ENCODE data around the gene MITF.
"Not testable (repeated sequence)": the region's sequence is repeated elsewhere in the genome, so short reads cannot be mapped to it uniquely, and the experiment has no call there.

Gene MITF

GRCh38 chr3:69906351-69906966, 167.2 kb downstream of the MITF start:
- no peak overlapping the region for H3K4me3 Mint-ChIP-seq
- no peaks in the 10 kb centered on the region for H3K9me3 Mint-ChIP-seq
- H3K4me1 Mint-ChIP-seq: no peaks in the 10 kb centered on the region
- H3K36me3 Mint-ChIP-seq: no peaks in the 10 kb centered on the region
- H3K27ac Mint-ChIP-seq: no peak overlapping the region
- peaks cover 6% of the 10 kb centered on the region for H3K27me3 Mint-ChIP-seq

DNA sequence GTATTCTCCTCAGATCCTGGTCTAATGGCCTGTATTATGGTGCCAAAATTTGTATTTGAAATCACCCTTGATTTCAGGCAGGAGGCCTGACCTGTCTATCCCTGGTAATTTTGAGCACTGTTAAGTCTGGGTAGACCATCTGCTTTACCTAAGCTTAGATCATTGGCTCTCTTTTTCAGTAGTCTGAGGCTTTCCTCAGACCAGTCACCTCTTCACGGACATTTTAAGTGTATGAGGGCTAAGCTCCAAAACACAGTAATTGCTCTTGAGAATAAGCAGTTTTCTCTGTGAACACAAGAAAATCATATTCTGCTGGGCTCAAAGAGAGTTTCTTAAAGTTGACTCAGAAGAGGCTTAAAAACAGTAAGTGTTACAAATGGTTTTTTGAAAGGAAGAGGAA, 168.3 kb downstream of the MITF start:
- peaks cover 3% of the 10 kb centered on the region for H3K27me3 Mint-ChIP-seq
- H3K4me3 Mint-ChIP-seq: no peak overlapping the region
- H3K9me3 Mint-ChIP-seq: peaks cover 5% of the 10 kb centered on the region
- no peaks in the 10 kb centered on the region for H3K36me3 Mint-ChIP-seq
- no peak overlapping the region for H3K27ac Mint-ChIP-seq
- H3K4me1 Mint-ChIP-seq: no peaks in the 10 kb centered on the region

- not testable (repeated sequence) for H3K27me3 Mint-ChIP-seq, H3K9me3 Mint-ChIP-seq, H3K27ac Mint-ChIP-seq, H3K4me1 Mint-ChIP-seq, H3K36me3 Mint-ChIP-seq, H3K4me3 Mint-ChIP-seq
Measured at GRCh38 chr3:69909859-69910258, 170.6 kb downstream of the MITF start.

DNA sequence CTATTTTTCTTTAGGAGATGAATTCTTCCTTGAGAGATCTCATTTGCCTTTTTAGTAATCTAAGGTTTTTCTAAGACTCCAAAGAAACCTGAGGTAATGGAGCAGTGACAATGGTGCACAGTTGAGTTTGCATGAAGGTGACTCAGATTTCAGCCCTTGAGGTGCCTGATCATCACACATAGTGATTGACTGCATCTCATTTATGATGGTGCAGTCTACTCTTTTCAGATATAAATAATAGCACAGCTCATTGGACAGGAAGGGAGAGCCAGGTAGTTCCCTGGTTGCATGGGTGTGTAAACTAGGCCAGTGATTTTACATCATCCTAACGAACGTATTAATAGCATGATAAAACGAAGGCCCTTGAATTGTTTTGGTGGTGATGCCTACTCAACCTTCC, 174.2 kb downstream of the MITF start:
- no peaks in the 10 kb centered on the region for H3K4me1 Mint-ChIP-seq
- H3K9me3 Mint-ChIP-seq: peaks cover 5% of the 10 kb centered on the region
- no peak overlapping the region for H3K27ac Mint-ChIP-seq
- H3K36me3 Mint-ChIP-seq: no peaks in the 10 kb centered on the region
- peaks cover 3% of the 10 kb centered on the region for H3K27me3 Mint-ChIP-seq
- H3K4me3 Mint-ChIP-seq: no peak overlapping the region

GRCh38 chr3:69914395-69914794, 175.1 kb downstream of the MITF start:
- H3K4me1 Mint-ChIP-seq: no peaks in the 10 kb centered on the region
- H3K27me3 Mint-ChIP-seq: peaks cover 3% of the 10 kb centered on the region
- H3K27ac Mint-ChIP-seq: no peak overlapping the region
- H3K9me3 Mint-ChIP-seq: peaks cover 5% of the 10 kb centered on the region
- no peak overlapping the region for H3K4me3 Mint-ChIP-seq
- H3K36me3 Mint-ChIP-seq: no peaks in the 10 kb centered on the region

DNA sequence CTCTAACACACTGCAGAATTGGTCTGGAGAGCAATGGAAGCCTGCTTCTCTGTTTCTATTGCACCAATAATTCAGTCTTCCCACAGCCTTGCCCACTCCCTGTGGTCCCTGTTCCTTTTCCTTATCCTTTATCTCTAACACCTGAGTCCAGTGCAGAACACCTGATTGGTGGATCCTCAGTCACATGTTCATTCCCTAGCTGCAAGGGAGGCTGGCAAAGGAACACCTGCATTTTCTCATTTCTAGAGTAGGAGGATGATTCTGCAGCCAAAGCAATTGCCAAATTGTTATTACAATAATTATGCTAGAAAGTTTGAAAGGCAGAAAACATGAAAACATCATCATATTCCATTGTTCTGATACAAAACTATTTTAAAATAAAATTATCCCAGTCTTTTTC, 176.5 kb downstream of the MITF start:
- peaks cover 5% of the 10 kb centered on the region for H3K9me3 Mint-ChIP-seq
- no peak overlapping the region for H3K27ac Mint-ChIP-seq
- H3K27me3 Mint-ChIP-seq: peaks cover 3% of the 10 kb centered on the region
- H3K4me3 Mint-ChIP-seq: no peak overlapping the region
- no peaks in the 10 kb centered on the region for H3K4me1 Mint-ChIP-seq
- H3K36me3 Mint-ChIP-seq: no peaks in the 10 kb centered on the region

GRCh38 chr3:69920009-69920408, 180.7 kb downstream of the MITF start:
- not testable (repeated sequence) for H3K4me3 Mint-ChIP-seq, H3K9me3 Mint-ChIP-seq, H3K27me3 Mint-ChIP-seq, H3K4me1 Mint-ChIP-seq, H3K36me3 Mint-ChIP-seq, H3K27ac Mint-ChIP-seq

- no peaks in the 10 kb centered on the region for H3K9me3 Mint-ChIP-seq
- no peak overlapping the region for H3K27ac Mint-ChIP-seq
- no peaks in the 10 kb centered on the region for H3K36me3 Mint-ChIP-seq
- no peak overlapping the region for H3K4me3 Mint-ChIP-seq
- H3K4me1 Mint-ChIP-seq: no peaks in the 10 kb centered on the region
- H3K27me3 Mint-ChIP-seq: peaks cover 3% of the 10 kb centered on the region
Measured at GRCh38 chr3:69921651-69922050, 182.4 kb downstream of the MITF start.

- Mint-ChIP-seq H3K36me3 (no peaks in the 10 kb centered on the region), H3K27ac (no peak overlapping the region), H3K27me3 (peaks cover 3% of the 10 kb centered on the region), H3K4me3 (no peak overlapping the region), H3K4me1 (no peaks in the 10 kb centered on the region), H3K9me3 (no peaks in the 10 kb centered on the region)
Measured at GRCh38 chr3:69922521-69923000, 183.3 kb downstream of the MITF start.

GRCh38 chr3:69925506-69925905, 186.2 kb downstream of the MITF start:
- Mint-ChIP-seq H3K27me3 (peaks cover 1% of the 10 kb centered on the region), H3K27ac (no peak overlapping the region), H3K4me3 (no peak overlapping the region), H3K4me1 (no peaks in the 10 kb centered on the region), H3K9me3 (no peaks in the 10 kb centered on the region), H3K36me3 (no peaks in the 10 kb centered on the region)

GRCh38 chr3:69926385-69926784, 187.1 kb downstream of the MITF start:
- peaks cover under 1% of the 10 kb centered on the region for H3K27me3 Mint-ChIP-seq
- no peaks in the 10 kb centered on the region for H3K36me3 Mint-ChIP-seq
- H3K4me3 Mint-ChIP-seq: no peak overlapping the region
- no peaks in the 10 kb centered on the region for H3K4me1 Mint-ChIP-seq
- no peak overlapping the region for H3K27ac Mint-ChIP-seq
- no peaks in the 10 kb centered on the region for H3K9me3 Mint-ChIP-seq

DNA sequence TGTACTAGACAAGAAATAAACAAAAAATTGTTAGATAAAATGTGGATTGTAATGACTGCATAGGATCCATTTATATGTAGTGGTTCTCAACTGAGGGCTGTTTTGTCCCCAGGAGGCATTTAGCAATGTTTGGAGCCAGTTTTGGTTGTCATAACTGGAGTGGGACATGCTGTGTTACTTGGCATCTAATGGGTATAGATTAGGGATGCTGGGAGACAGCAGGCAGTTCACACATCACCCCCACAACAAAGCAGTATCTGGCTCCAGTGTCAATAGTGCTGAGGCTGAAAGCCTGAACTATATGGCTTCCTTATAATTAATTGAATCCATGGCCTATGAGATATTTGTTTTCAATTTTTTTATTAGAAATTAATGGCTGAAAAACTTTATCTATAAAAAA, 188.3 kb downstream of the MITF start:
- Mint-ChIP-seq H3K4me3 (no peak overlapping the region), H3K9me3 (no peaks in the 10 kb centered on the region), H3K4me1 (no peaks in the 10 kb centered on the region), H3K27me3 (no peaks in the 10 kb centered on the region), H3K36me3 (no peaks in the 10 kb centered on the region), H3K27ac (no peak overlapping the region)

- H3K27me3 Mint-ChIP-seq: no peaks in the 10 kb centered on the region
- no peaks in the 10 kb centered on the region for H3K36me3 Mint-ChIP-seq
- peak overlapping the region; percentile 31 for H3K27ac Mint-ChIP-seq
- no peaks in the 10 kb centered on the region for H3K4me1 Mint-ChIP-seq
- H3K4me3 Mint-ChIP-seq: no peak overlapping the region
- H3K9me3 Mint-ChIP-seq: no peaks in the 10 kb centered on the region
Measured at GRCh38 chr3:69929019-69929418, 189.8 kb downstream of the MITF start.

DNA sequence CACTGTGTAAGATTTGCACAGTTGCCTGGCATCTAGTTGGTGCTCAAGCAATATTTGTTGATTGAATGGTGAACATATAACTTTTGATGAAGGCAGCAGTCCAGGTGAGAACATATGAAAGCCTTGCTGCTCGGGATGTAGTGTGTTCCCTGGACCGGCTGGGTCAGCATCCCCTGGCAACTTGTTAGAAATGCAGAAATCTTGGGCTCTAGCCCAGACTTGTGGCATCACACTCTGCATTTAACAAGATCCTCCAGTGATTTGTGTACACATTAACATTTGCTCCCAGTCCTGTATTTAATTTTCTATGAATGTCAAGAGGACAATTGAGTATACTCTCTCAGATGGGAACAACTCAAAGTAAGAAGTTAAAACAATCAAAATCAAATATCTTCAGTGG, 191.3 kb downstream of the MITF start:
- H3K4me1 Mint-ChIP-seq: no peaks in the 10 kb centered on the region
- H3K9me3 Mint-ChIP-seq: no peaks in the 10 kb centered on the region
- no peak overlapping the region for H3K27ac Mint-ChIP-seq
- H3K36me3 Mint-ChIP-seq: no peaks in the 10 kb centered on the region
- H3K4me3 Mint-ChIP-seq: no peak overlapping the region
- no peaks in the 10 kb centered on the region for H3K27me3 Mint-ChIP-seq

DNA sequence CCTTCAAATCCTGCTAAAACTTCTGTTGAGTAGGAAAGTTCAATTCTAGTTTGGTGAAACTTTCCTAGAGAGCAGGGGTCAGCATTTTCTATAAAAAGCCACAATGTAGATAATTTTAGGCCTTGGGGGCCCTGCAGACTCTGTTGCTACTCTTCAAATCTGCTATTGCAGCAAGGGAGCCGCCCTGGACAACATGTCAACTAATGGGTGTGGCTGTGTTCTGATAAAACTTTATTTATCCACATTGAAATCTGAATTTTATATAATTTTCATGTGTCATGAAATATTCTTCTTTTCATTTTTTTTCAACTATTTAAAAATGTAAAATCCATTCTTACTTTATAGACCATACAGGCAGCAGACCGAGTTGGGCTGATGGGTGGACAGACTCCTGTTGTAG, 192.8 kb downstream of the MITF start:
- H3K4me3 Mint-ChIP-seq: no peak overlapping the region
- no peaks in the 10 kb centered on the region for H3K4me1 Mint-ChIP-seq
- H3K9me3 Mint-ChIP-seq: no peaks in the 10 kb centered on the region
- H3K36me3 Mint-ChIP-seq: no peaks in the 10 kb centered on the region
- no peak overlapping the region for H3K27ac Mint-ChIP-seq
- H3K27me3 Mint-ChIP-seq: no peaks in the 10 kb centered on the region

GRCh38 chr3:69932501-69932900, 193.2 kb downstream of the MITF start:
- Mint-ChIP-seq H3K4me1 (no peaks in the 10 kb centered on the region), H3K36me3 (no peaks in the 10 kb centered on the region), H3K4me3 (no peak overlapping the region), H3K27me3 (no peaks in the 10 kb centered on the region), H3K9me3 (no peaks in the 10 kb centered on the region), H3K27ac (no peak overlapping the region)

- H3K27me3 Mint-ChIP-seq: no peaks in the 10 kb centered on the region
- no peaks in the 10 kb centered on the region for H3K36me3 Mint-ChIP-seq
- no peak overlapping the region for H3K27ac Mint-ChIP-seq
- no peaks in the 10 kb centered on the region for H3K9me3 Mint-ChIP-seq
- no peak overlapping the region for H3K4me3 Mint-ChIP-seq
- H3K4me1 Mint-ChIP-seq: no peaks in the 10 kb centered on the region
Measured at GRCh38 chr3:69934398-69934797, 195.1 kb downstream of the MITF start.

Data from activated naive CD4-positive, alpha-beta T cell treated with anti-CD3 and anti-CD28 coated beads, Interleukin-2, amount 50 U/mL, for 24 hours (primary cell).